Liver (tissue), 3 donors: Measurements from ENCODE around the gene PFDN4.

ENCODE experiments used
- ATF3 ChIP-seq: IDR thresholded peaks from 2 replicates; pipeline ENCODE4 v1.6.1; 2016; ENCODE audit warnings: antibody characterized with exemption
- EGR1 ChIP-seq, 2 donors: IDR thresholded peaks; 2 replicates each; pipeline ENCODE4 v1.6.1; 2016 to 2018; ENCODE audit warnings: antibody characterized with exemption in 2 of 2, low read depth in 2 of 2
- JUND ChIP-seq, 2 donors: IDR thresholded peaks; 2 replicates each; pipeline ENCODE4 v1.6.1; 2016; ENCODE audit warnings: antibody characterized with exemption in 2 of 2
- RAD21 ChIP-seq, 2 donors: IDR thresholded peaks; 2 replicates each; pipeline ENCODE4 v1.6.1; 2016; ENCODE audit warnings: antibody characterized with exemption in 2 of 2, mild to moderate bottlenecking in 2 of 2
- RXRA ChIP-seq, 2 donors: IDR thresholded peaks; 2 replicates each; pipeline ENCODE4 v1.6.1; 2017 to 2018; ENCODE audit warnings: antibody characterized with exemption in 2 of 2, mild to moderate bottlenecking in 1 of 2
- SP1 ChIP-seq: IDR thresholded peaks from 2 replicates; pipeline ENCODE4 v1.6.1; 2018; ENCODE audit warnings: antibody characterized with exemption, mild to moderate bottlenecking
- TAF1 ChIP-seq: conservative IDR thresholded peaks from 2 replicates; pipeline ENCODE4 v1.6.1; 2016; ENCODE audit warnings: antibody characterized with exemption, mild to moderate bottlenecking
- ZBTB33 ChIP-seq: IDR thresholded peaks from 2 replicates; pipeline ENCODE4 v1.6.1; 2016; ENCODE audit warnings: antibody characterized with exemption
- TF ChIP-seq, protein P1 (sequence below): fragments of 150-350 bp; IDR thresholded peaks from 2 replicates; pipeline ENCODE4 v1.5.1; 2017; ENCODE audit warnings: improper control_type of control experiment, low read depth, low read length; ENCODE audit not compliant: missing input control
- TF ChIP-seq, protein P2 (sequence below): IDR thresholded peaks from 2 replicates; pipeline ENCODE4 v1.6.1; 2016; ENCODE audit warnings: antibody characterized with exemption, mild to moderate bottlenecking
- TF ChIP-seq, protein P3 (sequence below): IDR thresholded peaks from 2 replicates; pipeline ENCODE4 v1.6.1; 2016; ENCODE audit warnings: antibody characterized with exemption
- donor health status: healthy.
- donor health status: healthy.

GRCh38 chr20:54162378-54163009 is 45.4 kb upstream of the PFDN4 start:
- TF ChIP-seq, protein P1, sequence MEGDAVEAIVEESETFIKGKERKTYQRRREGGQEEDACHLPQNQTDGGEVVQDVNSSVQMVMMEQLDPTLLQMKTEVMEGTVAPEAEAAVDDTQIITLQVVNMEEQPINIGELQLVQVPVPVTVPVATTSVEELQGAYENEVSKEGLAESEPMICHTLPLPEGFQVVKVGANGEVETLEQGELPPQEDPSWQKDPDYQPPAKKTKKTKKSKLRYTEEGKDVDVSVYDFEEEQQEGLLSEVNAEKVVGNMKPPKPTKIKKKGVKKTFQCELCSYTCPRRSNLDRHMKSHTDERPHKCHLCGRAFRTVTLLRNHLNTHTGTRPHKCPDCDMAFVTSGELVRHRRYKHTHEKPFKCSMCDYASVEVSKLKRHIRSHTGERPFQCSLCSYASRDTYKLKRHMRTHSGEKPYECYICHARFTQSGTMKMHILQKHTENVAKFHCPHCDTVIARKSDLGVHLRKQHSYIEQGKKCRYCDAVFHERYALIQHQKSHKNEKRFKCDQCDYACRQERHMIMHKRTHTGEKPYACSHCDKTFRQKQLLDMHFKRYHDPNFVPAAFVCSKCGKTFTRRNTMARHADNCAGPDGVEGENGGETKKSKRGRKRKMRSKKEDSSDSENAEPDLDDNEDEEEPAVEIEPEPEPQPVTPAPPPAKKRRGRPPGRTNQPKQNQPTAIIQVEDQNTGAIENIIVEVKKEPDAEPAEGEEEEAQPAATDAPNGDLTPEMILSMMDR, result no peak
- TF ChIP-seq JUND (IDR thresholded peaks at IDR 0.05) (no peak), SP1 (no peak), RXRA (IDR thresholded peaks at IDR 0.05) (no peak), RAD21 (IDR thresholded peaks at IDR 0.05) (no peak), ZBTB33 (no peak), EGR1 (IDR thresholded peaks at IDR 0.05; ENCODE audit: low read depth in 2 of 2) (no peak), TAF1 (no peak), ATF3 (no peak)
- TF ChIP-seq, protein P2, sequence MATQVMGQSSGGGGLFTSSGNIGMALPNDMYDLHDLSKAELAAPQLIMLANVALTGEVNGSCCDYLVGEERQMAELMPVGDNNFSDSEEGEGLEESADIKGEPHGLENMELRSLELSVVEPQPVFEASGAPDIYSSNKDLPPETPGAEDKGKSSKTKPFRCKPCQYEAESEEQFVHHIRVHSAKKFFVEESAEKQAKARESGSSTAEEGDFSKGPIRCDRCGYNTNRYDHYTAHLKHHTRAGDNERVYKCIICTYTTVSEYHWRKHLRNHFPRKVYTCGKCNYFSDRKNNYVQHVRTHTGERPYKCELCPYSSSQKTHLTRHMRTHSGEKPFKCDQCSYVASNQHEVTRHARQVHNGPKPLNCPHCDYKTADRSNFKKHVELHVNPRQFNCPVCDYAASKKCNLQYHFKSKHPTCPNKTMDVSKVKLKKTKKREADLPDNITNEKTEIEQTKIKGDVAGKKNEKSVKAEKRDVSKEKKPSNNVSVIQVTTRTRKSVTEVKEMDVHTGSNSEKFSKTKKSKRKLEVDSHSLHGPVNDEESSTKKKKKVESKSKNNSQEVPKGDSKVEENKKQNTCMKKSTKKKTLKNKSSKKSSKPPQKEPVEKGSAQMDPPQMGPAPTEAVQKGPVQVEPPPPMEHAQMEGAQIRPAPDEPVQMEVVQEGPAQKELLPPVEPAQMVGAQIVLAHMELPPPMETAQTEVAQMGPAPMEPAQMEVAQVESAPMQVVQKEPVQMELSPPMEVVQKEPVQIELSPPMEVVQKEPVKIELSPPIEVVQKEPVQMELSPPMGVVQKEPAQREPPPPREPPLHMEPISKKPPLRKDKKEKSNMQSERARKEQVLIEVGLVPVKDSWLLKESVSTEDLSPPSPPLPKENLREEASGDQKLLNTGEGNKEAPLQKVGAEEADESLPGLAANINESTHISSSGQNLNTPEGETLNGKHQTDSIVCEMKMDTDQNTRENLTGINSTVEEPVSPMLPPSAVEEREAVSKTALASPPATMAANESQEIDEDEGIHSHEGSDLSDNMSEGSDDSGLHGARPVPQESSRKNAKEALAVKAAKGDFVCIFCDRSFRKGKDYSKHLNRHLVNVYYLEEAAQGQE, result no peak
- TF ChIP-seq, protein P3, sequence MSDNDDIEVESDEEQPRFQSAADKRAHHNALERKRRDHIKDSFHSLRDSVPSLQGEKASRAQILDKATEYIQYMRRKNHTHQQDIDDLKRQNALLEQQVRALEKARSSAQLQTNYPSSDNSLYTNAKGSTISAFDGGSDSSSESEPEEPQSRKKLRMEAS, result no peak
